ENCODE data around the gene SLC33A1.

GRCh38 chr3:155884292-155884691 lies 30.1 kb upstream of the SLC33A1 start:
- TF ChIP-seq CTCF (IDR thresholded peaks at IDR 0.05) (no peak), POLR2A (IDR thresholded peaks at IDR 0.05) (no peak), POLR2AphosphoS5 (IDR thresholded peaks at IDR 0.05) (no peak)
